NCI-H1092 (cell line): Measurements from ENCODE around the gene ZEB2.

Experiments used
- DNase-seq: peaks from one replicate; lab custom pipeline; 2025; lab: John Stamatoyannopoulos, UW

Gene ZEB2

GRCh38 chr2:144512891-144513351, 7.0 kb downstream of the ZEB2 start:
- DNase-seq = no peak

GRCh38 chr2:144512470-144512869, 7.4 kb downstream of the ZEB2 start:
- DNase-seq = no peak

- no peak for DNase-seq
These were observed 8.0 kb downstream of the ZEB2 start for GRCh38 chr2:144511937-144512336.

- no peak for DNase-seq
These were observed 8.6 kb downstream of the ZEB2 start for GRCh38 chr2:144511226-144511810.

- no peak for DNase-seq
These were observed 9.5 kb downstream of the ZEB2 start for GRCh38 chr2:144510294-144510991.

- DNase-seq = no peak
These were observed 10.1 kb downstream of the ZEB2 start for GRCh38 chr2:144509879-144510221.

- no peak for DNase-seq
These were observed 10.7 kb downstream of the ZEB2 start for GRCh38 chr2:144509001-144509878.

GRCh38 chr2:144508172-144508851, 11.6 kb downstream of the ZEB2 start:
- no peak for DNase-seq

- DNase-seq = no peak
These were observed 12.3 kb downstream of the ZEB2 start for GRCh38 chr2:144507441-144508171.

- DNase-seq = no peak
These were observed 14.6 kb downstream of the ZEB2 start for GRCh38 chr2:144505245-144505831.

GRCh38 chr2:144504218-144504641, 15.7 kb downstream of the ZEB2 start:
- DNase-seq = no peak

GRCh38 chr2:144503242-144503641, 16.7 kb downstream of the ZEB2 start:
- DNase-seq = no peak

GRCh38 chr2:144502369-144502768, 17.6 kb downstream of the ZEB2 start:
- no peak for DNase-seq

GRCh38 chr2:144501627-144502026, 18.3 kb downstream of the ZEB2 start:
- DNase-seq = no peak

- no peak for DNase-seq
These were observed 18.8 kb downstream of the ZEB2 start for GRCh38 chr2:144501118-144501517.

GRCh38 chr2:144500563-144500962, 19.4 kb downstream of the ZEB2 start:
- no peak for DNase-seq

GRCh38 chr2:144498277-144498676, 21.6 kb downstream of the ZEB2 start:
- DNase-seq = no peak

- DNase-seq = no peak
These were observed 22.8 kb downstream of the ZEB2 start for GRCh38 chr2:144496977-144497598.

GRCh38 chr2:144496092-144496976, 23.6 kb downstream of the ZEB2 start:
- no peak for DNase-seq
